ENCODE measurements around the gene EIF2AK2. TPM values are rescaled to one million over a fixed set of nuclear protein-coding genes. Genes with fewer than 3 reads are reported as not detected.

EIF2AK2 gene
- total and polyA plus RNA-seq, 2 donors from 2014 or later: 6.4 to 37.6 TPM

DNA sequence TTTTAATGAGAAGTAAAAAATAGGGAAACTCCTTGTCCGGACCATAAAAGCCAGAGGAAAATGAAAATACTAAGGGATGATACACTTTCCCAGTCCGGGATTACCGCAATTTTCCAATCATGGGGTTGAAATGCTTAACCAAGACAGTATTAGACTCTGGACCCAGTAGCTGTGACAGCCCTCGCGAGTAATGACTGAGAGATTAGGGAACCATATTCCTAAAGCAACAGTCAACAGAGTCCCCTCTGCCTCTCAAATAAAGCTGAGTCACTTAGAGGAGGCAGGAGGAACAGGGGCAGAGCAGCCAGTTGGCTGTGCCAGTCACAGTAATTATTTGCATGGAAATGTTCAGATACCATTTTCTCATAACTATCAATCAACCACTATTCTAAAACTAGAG, 37.6 kb downstream of the EIF2AK2 start:
- H3K9me3 ChIP-seq (ENCODE audit: control insufficient read depth in 2 of 3, insufficient read depth in 1 of 3, low read length in 3 of 3): no peaks in the 10 kb centered on the region
- no peak overlapping the region for H3K4me3 ChIP-seq (ENCODE audit: low read length in 3 of 3)
- FAIRE-seq (no peak), DNase-seq (no peak)
- peaks cover 7 to 17% (median 12%) of the 10 kb centered on the region in 3 donors for H3K36me3 ChIP-seq (ENCODE audit: control insufficient read depth in 2 of 3, insufficient read depth in 3 of 3, low read length in 3 of 3)
- TF ChIP-seq, protein P1, sequence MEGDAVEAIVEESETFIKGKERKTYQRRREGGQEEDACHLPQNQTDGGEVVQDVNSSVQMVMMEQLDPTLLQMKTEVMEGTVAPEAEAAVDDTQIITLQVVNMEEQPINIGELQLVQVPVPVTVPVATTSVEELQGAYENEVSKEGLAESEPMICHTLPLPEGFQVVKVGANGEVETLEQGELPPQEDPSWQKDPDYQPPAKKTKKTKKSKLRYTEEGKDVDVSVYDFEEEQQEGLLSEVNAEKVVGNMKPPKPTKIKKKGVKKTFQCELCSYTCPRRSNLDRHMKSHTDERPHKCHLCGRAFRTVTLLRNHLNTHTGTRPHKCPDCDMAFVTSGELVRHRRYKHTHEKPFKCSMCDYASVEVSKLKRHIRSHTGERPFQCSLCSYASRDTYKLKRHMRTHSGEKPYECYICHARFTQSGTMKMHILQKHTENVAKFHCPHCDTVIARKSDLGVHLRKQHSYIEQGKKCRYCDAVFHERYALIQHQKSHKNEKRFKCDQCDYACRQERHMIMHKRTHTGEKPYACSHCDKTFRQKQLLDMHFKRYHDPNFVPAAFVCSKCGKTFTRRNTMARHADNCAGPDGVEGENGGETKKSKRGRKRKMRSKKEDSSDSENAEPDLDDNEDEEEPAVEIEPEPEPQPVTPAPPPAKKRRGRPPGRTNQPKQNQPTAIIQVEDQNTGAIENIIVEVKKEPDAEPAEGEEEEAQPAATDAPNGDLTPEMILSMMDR (IDR thresholded peaks at IDR 0.05; ENCODE audit: borderline replicate concordance, extremely low read depth, insufficient read depth): no peak
- H3K27me3 ChIP-seq (ENCODE audit: control insufficient read depth, insufficient read depth, low read length): no peaks in the 10 kb centered on the region
- intact Hi-C loops (cut with DNase I): no loop called here
- H3K9ac ChIP-seq (ENCODE audit: low read length in 3 of 3): no peak overlapping the region
- H3K4me1 ChIP-seq (ENCODE audit: control insufficient read depth in 2 of 3, insufficient read depth in 2 of 3, low read depth in 1 of 3, low read length in 3 of 3): no peaks in the 10 kb centered on the region
- no peak overlapping the region for H3K27ac ChIP-seq (ENCODE audit: low read depth in 2 of 2, low read length in 2 of 2)

DNA sequence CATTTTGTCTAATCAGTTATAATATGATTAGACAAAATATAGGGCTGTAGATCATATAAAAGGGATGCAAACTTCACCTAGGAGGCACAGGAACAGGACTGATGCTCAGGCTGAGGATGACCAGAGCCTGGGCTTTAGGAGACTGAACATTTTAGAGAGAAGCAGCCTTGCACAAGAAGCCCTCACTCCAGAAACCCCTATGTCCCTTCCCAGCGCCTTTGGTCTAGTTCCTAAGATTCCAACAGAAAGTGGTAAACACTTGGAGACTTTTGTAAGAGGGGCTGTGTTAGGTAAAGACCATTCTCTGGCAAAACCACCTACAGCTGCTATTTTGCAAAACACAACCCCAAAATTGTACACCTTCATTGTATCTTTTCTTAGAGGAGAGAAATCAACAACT, 39.2 kb downstream of the EIF2AK2 start:
- no peak overlapping the region for H3K27ac ChIP-seq (ENCODE audit: low read depth in 2 of 2, low read length in 2 of 2)
- H3K27me3 ChIP-seq (ENCODE audit: control insufficient read depth, insufficient read depth, low read length): no peaks in the 10 kb centered on the region
- no peak overlapping the region for H3K4me3 ChIP-seq (ENCODE audit: low read length in 3 of 3)
- FAIRE-seq (no peak), DNase-seq (no peak)
- H3K9ac ChIP-seq (ENCODE audit: low read length in 3 of 3): no peak overlapping the region
- peaks cover 7 to 14% (median 12%) of the 10 kb centered on the region in 3 donors for H3K36me3 ChIP-seq (ENCODE audit: control insufficient read depth in 2 of 3, insufficient read depth in 3 of 3, low read length in 3 of 3)
- no peaks in the 10 kb centered on the region for H3K9me3 ChIP-seq (ENCODE audit: control insufficient read depth in 2 of 3, insufficient read depth in 1 of 3, low read length in 3 of 3)
- no peaks in the 10 kb centered on the region for H3K4me1 ChIP-seq (ENCODE audit: control insufficient read depth in 2 of 3, insufficient read depth in 2 of 3, low read depth in 1 of 3, low read length in 3 of 3)
- TF ChIP-seq, protein P1 (IDR thresholded peaks at IDR 0.05; ENCODE audit: borderline replicate concordance, extremely low read depth, insufficient read depth): no peak
- intact Hi-C loops (cut with DNase I): no loop called here

DNA sequence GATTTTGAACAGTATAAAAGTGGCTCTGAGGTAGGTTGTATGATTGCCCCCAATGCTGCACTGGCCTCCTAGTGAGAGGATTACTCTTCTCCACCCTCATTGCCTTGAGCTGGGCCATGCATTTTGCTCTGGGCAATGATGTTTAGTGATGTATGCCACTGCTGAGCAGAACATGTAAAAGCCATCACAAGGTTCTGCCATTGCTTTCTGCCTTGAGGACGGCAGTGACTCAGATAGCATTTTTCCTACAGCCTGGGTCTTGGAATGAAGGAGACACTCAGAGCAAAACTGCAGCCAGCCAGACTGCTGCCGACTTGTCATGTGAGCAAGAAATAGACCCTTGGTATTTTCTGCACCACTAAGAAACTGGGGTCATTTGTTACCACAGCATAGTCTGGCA, 44.8 kb downstream of the EIF2AK2 start:
- TF ChIP-seq, protein P1 (IDR thresholded peaks at IDR 0.05; ENCODE audit: borderline replicate concordance, extremely low read depth, insufficient read depth): no peak
- FAIRE-seq (no peak), DNase-seq (no peak)
- Histone ChIP-seq H3K27ac (ENCODE audit: low read depth in 2 of 2, low read length in 2 of 2) (no peak overlapping the region), H3K27me3 (ENCODE audit: control insufficient read depth, insufficient read depth, low read length) (no peaks in the 10 kb centered on the region), H3K36me3 (ENCODE audit: control insufficient read depth in 2 of 3, insufficient read depth in 3 of 3, low read length in 3 of 3) (peaks cover 4 to 18% (median 16%) of the 10 kb centered on the region in 3 donors), H3K4me3 (ENCODE audit: low read length in 3 of 3) (no peak overlapping the region), H3K9ac (ENCODE audit: low read length in 3 of 3) (no peak overlapping the region), H3K4me1 (ENCODE audit: control insufficient read depth in 2 of 3, insufficient read depth in 2 of 3, low read depth in 1 of 3, low read length in 3 of 3) (no peaks in the 10 kb centered on the region), H3K9me3 (ENCODE audit: control insufficient read depth in 2 of 3, insufficient read depth in 1 of 3, low read length in 3 of 3) (no peaks in the 10 kb centered on the region)
- intact Hi-C loops (cut with DNase I): no loop called here
